Measurements from ENCODE around the gene DUSP22. TPM values are rescaled to one million over a fixed set of nuclear protein-coding genes. Genes with fewer than 3 reads are reported as not detected.

DUSP22 gene
- polyA plus RNA-seq, 1 experiment: 9.8 TPM

GRCh38 chr6:264626-265025, 27.7 kb upstream of the DUSP22 start:
- H3K4me3 ChIP-seq (ENCODE audit: low read depth, low read length): no peak overlapping the region
- POLR2A ChIA-PET: no interaction called here
- no peak for TF ChIP-seq CTCF (IDR thresholded peaks at IDR 0.05; ENCODE audit: insufficient read depth, low read depth, low read length)
- CTCF ChIA-PET: no interaction called here
- DNase-seq (ENCODE audit: low read depth): no peak
- no peaks in the 10 kb centered on the region for H3K27me3 ChIP-seq (ENCODE audit: control insufficient read depth, insufficient read depth, low read length)
- no peaks in the 10 kb centered on the region for H3K36me3 ChIP-seq (ENCODE audit: control insufficient read depth, insufficient read depth, low read length)

- no peak for DNase-seq (ENCODE audit: low read depth)
Measured at GRCh38 chr6:268394-268935, 23.8 kb upstream of the DUSP22 start.

GRCh38 chr6:273551-274058, 18.7 kb upstream of the DUSP22 start:
- ChIA-PET CTCF (interaction anchor here (0.7 to 0.8 kb wide), 2 partner anchors 10 to 13 kb away, joined by 3 read pairs; no protein-coding TSS in a partner anchor), POLR2A (no interaction called here)
- no peak for TF ChIP-seq CTCF (IDR thresholded peaks at IDR 0.05; ENCODE audit: insufficient read depth, low read depth, low read length)
- Histone ChIP-seq H3K4me3 (ENCODE audit: low read depth, low read length) (no peak overlapping the region), H3K27me3 (ENCODE audit: control insufficient read depth, insufficient read depth, low read length) (no peaks in the 10 kb centered on the region), H3K36me3 (ENCODE audit: control insufficient read depth, insufficient read depth, low read length) (no peaks in the 10 kb centered on the region)
- no peak for DNase-seq (ENCODE audit: low read depth)

More at GRCh38 chr6:268394-268935, 23.8 kb upstream of the DUSP22 start:
- Histone ChIP-seq H3K4me3 (ENCODE audit: low read depth, low read length) (no peak overlapping the region), H3K27me3 (ENCODE audit: control insufficient read depth, insufficient read depth, low read length) (no peaks in the 10 kb centered on the region), H3K36me3 (ENCODE audit: control insufficient read depth, insufficient read depth, low read length) (no peaks in the 10 kb centered on the region)
- CTCF ChIA-PET: no interaction called here
- POLR2A ChIA-PET: no interaction called here
- no peak for TF ChIP-seq CTCF (IDR thresholded peaks at IDR 0.05; ENCODE audit: insufficient read depth, low read depth, low read length)

GRCh38 chr6:277746-278145, 14.5 kb upstream of the DUSP22 start:
- POLR2A ChIA-PET: no interaction called here
- DNase-seq (ENCODE audit: low read depth): no peak
- H3K27me3 ChIP-seq (ENCODE audit: control insufficient read depth, insufficient read depth, low read length): no peaks in the 10 kb centered on the region

GRCh38 chr6:278494-278893, 13.8 kb upstream of the DUSP22 start:
- no peaks in the 10 kb centered on the region for H3K36me3 ChIP-seq (ENCODE audit: control insufficient read depth, insufficient read depth, low read length)
- no peak for TF ChIP-seq CTCF (IDR thresholded peaks at IDR 0.05; ENCODE audit: insufficient read depth, low read depth, low read length)
- no peak overlapping the region for H3K4me3 ChIP-seq (ENCODE audit: low read depth, low read length)
- ChIA-PET POLR2A (no interaction called here), CTCF (no interaction called here)
- no peaks in the 10 kb centered on the region for H3K27me3 ChIP-seq (ENCODE audit: control insufficient read depth, insufficient read depth, low read length)
- no peak for DNase-seq (ENCODE audit: low read depth)

More at GRCh38 chr6:277746-278145, 14.5 kb upstream of the DUSP22 start:
- CTCF ChIA-PET: interaction anchor here (1.1 kb wide), 1 partner anchor 15 kb away, joined by 3 read pairs; the partner anchor contains the start of gene DUSP22
- no peak for TF ChIP-seq CTCF (IDR thresholded peaks at IDR 0.05; ENCODE audit: insufficient read depth, low read depth, low read length)
- Histone ChIP-seq H3K36me3 (ENCODE audit: control insufficient read depth, insufficient read depth, low read length) (no peaks in the 10 kb centered on the region), H3K4me3 (ENCODE audit: low read depth, low read length) (no peak overlapping the region)

All from BJ (cell line).